ACC112 (cell line): ENCODE data around the gene TMPRSS11D.

Experiments
- H2AFZ ChIP-seq: fragments of 200-600 bp; sonication (generic); one replicate; pipeline ENCODE4 v1.6.0; 2017; ENCODE audit warnings: antibody characterized with exemption, low read length; ENCODE audit not compliant: unreplicated experiment
- H3K27ac ChIP-seq: fragments of 200-600 bp; sonication (generic); 2 replicates; pipeline ENCODE4 v1.5.1; 2014; ENCODE audit warnings: low read depth, mild to moderate bottlenecking, antibody characterized with exemption, low read length, moderate library complexity
- H3K27me3 ChIP-seq: fragments of 200-600 bp; sonication (generic); 2 replicates; pipeline ENCODE4 v1.6.1; 2014; ENCODE audit warnings: mild to moderate bottlenecking, antibody characterized with exemption, low read length, moderate library complexity, mixed read lengths; ENCODE audit not compliant: insufficient read depth
- H3K36me3 ChIP-seq: fragments of 200-600 bp; sonication (generic); 2 replicates; pipeline ENCODE4 v1.6.1; 2016; ENCODE audit warnings: mild to moderate bottlenecking, antibody characterized with exemption, low read length, moderate library complexity, mixed read lengths; ENCODE audit not compliant: insufficient read depth
- H3K4me1 ChIP-seq: fragments of 200-600 bp; sonication (generic); one replicate; pipeline ENCODE4 v1.6.1; 2016; ENCODE audit warnings: low read length, mixed read lengths; ENCODE audit not compliant: insufficient read depth, unreplicated experiment, control insufficient read depth
- H3K4me3 ChIP-seq: fragments of 200-600 bp; sonication (generic); 2 replicates; pipeline ENCODE4 v1.5.1; 2014; ENCODE audit warnings: mild to moderate bottlenecking, low read depth, low read length
- H3K79me2 ChIP-seq: fragments of 200-600 bp; sonication (generic); one replicate; pipeline ENCODE4 v1.6.0; 2016; ENCODE audit warnings: low read length; ENCODE audit not compliant: control insufficient read depth, unreplicated experiment, insufficient read depth

TMPRSS11D gene

DNA sequence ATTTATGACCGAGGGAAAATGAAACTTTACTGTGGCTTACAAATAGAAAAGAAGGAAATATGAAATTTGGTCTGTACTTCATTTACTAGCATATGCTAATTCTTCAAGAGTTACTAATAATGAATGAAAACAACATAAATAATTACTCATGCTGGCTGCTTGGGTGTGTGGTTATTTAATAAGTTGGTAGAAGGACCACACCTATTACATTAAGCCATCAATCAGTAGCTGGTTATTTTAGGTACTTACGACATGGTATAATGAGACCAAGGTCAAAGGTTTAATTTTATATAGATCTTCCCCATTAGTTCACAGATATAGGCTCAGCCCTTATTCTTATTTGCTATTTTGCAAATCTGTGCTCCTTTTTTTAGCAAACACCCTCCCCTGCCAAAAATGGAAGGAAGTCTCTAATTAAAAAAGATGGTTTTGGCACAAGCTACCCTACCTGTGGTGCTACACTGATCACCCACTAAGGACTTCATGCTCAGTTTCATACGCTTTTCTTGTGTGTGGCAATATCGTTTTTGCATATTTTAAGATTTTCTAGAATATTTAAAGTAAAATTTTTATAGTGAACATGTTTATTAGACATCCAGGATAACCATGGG lies 14.1 kb downstream of the TMPRSS11D start:
- no peak overlapping the region for H3K27ac ChIP-seq
- no peak overlapping the region for H3K4me3 ChIP-seq
- H3K4me1 ChIP-seq, result no peaks in the 10 kb centered on the region

DNA sequence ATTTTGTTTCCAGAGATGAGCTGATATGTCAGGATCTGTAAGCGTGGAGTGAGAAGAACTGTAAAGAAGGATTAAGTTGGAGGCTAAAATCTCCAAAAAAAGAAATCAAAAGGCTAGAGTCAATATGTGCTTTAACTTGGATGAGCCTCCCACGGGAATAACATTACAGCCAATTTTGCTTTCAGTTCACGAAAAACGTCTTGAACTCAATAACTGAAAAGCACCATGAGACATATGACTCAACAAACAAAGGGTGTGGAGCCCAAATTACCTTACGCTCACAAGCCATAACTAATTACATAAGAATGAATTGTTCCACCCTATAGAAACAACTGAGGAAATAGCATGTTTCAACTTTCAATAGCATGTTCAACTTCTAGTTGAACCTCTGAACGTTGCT lies 22.3 kb downstream of the TMPRSS11D start:
- no peaks in the 10 kb centered on the region for H3K79me2 ChIP-seq
- no peak overlapping the region for H3K27ac ChIP-seq
- no peaks in the 10 kb centered on the region for H3K4me1 ChIP-seq
- peak overlapping the region; percentile 38 for H3K4me3 ChIP-seq
- no peaks in the 10 kb centered on the region for H3K36me3 ChIP-seq
- H2AFZ ChIP-seq, result peak overlapping the region; percentile 5
- H3K27me3 ChIP-seq, result no peaks in the 10 kb centered on the region; the same call in 1 of the 2 replicates

More for the DNA sequence above, 14.1 kb downstream of the TMPRSS11D start:
- H3K27me3 ChIP-seq, result peaks cover 8% of the 10 kb centered on the region
- H3K79me2 ChIP-seq, result no peaks in the 10 kb centered on the region
- H3K36me3 ChIP-seq, result no peaks in the 10 kb centered on the region
- H2AFZ ChIP-seq, result no peak overlapping the region

DNA sequence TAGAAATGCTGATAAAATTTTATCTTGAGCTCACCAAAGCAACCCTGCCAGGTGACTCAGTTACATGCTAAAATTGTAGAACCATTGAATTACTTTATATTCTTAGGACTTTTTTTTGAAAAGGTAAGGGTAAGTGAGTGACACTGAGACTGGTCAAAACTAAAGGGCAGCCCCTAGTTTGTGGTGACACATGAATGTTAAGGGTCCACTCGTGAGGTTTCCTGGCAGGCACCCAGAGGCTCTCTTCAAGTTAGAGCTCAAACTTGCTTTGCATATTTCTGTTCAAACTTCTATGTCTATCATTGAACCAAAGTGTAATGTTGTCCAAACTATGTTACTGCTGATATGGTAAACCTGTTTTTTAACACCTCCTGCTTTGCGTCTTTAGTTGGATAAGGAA lies 30.5 kb downstream of the TMPRSS11D start:
- H3K27ac ChIP-seq, result no peak overlapping the region
- H3K4me3 ChIP-seq, result no peak overlapping the region
- no peak overlapping the region for H2AFZ ChIP-seq
- H3K79me2 ChIP-seq, result no peaks in the 10 kb centered on the region
- H3K4me1 ChIP-seq, result no peaks in the 10 kb centered on the region
- H3K36me3 ChIP-seq, result no peaks in the 10 kb centered on the region
- peaks cover 21% of the 10 kb centered on the region for H3K27me3 ChIP-seq

DNA sequence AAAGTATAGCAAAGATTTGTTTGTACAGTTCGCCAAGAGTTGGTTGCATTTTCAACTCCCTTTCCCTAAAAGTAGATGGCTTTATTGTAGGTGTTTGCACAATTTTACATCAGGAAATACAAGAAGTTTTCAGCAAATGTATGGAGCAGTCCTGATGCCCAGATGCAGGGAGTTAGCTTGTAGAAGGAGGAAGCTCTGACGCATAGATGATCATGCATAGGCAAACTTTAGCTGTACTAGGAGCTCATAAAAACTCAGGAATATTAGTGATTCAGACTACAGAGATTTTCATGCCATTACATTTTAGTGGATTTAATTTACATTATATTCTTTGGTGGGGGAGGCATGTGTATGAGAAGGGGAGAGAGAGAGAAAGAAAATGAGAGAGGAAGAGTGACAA lies 62.9 kb downstream of the TMPRSS11D start:
- Histone ChIP-seq H2AFZ (no peak overlapping the region), H3K4me3 (no peak overlapping the region), H3K27me3 (no peaks in the 10 kb centered on the region), H3K4me1 (no peaks in the 10 kb centered on the region), H3K79me2 (no peaks in the 10 kb centered on the region), H3K27ac (no peak overlapping the region), H3K36me3 (no peaks in the 10 kb centered on the region)

DNA sequence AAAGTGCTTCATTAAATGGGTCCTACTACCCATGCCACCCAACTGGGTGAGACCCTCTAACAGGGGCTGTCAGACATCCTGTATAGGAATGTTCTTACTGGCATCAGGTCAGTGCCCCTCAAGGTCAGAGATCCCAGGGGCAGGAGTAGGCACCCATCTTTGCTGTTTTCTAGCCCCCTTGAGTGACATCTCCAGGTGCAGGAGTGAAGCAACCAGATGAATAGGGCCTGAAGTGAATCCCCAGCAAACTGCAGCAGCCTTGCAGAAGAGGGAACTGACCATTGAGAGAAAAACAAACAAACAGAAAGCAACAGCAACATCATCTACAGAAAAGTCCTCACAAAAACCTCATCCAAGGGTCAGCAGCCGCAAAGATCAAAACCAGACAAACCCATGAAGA lies 73.8 kb downstream of the TMPRSS11D start:
- H3K27ac ChIP-seq, result no peak overlapping the region
- no peak overlapping the region for H2AFZ ChIP-seq
- H3K4me3 ChIP-seq, result no peak overlapping the region
- no peaks in the 10 kb centered on the region for H3K36me3 ChIP-seq
- no peaks in the 10 kb centered on the region for H3K4me1 ChIP-seq
- H3K27me3 ChIP-seq, result no peaks in the 10 kb centered on the region
- no peaks in the 10 kb centered on the region for H3K79me2 ChIP-seq

DNA sequence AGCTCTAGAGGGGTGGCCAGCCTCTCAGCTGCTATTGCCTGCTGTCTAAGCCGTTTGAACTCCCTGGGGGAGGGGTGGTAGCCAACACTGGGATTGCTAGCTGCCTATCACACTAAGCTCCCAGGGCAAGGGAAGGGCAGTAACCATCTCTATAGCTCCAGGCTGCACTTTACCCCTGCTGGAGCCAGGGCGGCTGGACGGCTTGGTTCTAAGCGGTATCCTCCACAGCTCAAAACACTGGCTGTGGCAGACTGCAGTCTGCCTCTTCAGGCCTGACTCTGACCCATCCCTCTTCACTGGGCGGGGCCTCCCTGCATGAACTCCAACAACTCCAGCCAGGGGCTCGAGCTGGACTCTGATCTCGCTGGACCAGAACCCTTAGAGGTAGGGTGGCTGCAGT lies 74.3 kb downstream of the TMPRSS11D start:
- no peaks in the 10 kb centered on the region for H3K79me2 ChIP-seq
- no peak overlapping the region for H3K4me3 ChIP-seq
- H3K4me1 ChIP-seq, result no peaks in the 10 kb centered on the region
- no peaks in the 10 kb centered on the region for H3K36me3 ChIP-seq
- no peak overlapping the region for H2AFZ ChIP-seq
- H3K27ac ChIP-seq, result no peak overlapping the region
- H3K27me3 ChIP-seq, result no peaks in the 10 kb centered on the region

DNA sequence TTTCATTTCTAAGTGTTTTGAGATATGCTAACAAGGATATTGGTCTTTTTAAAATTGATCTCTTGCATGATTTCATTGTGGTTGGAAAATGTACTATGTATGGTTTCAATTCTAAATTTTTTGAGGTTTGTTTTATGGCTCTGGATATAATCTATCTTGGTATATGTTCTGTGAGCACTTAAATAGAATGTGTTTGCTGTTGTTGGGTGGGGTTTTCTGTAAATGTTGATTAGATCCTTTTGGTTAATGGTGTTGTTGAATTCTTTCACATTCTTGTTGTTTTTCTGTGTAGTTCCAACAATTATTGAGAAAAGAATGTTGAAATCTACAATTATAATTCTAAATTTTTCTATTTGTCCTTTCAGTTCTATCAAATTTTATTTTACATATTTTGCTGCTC lies 87.0 kb downstream of the TMPRSS11D start:
- H3K4me1 ChIP-seq, result no peaks in the 10 kb centered on the region
- no peaks in the 10 kb centered on the region for H3K27me3 ChIP-seq
- no peak overlapping the region for H3K4me3 ChIP-seq
- no peak overlapping the region for H3K27ac ChIP-seq
- no peaks in the 10 kb centered on the region for H3K36me3 ChIP-seq
- H3K79me2 ChIP-seq, result no peaks in the 10 kb centered on the region
- H2AFZ ChIP-seq, result no peak overlapping the region

DNA sequence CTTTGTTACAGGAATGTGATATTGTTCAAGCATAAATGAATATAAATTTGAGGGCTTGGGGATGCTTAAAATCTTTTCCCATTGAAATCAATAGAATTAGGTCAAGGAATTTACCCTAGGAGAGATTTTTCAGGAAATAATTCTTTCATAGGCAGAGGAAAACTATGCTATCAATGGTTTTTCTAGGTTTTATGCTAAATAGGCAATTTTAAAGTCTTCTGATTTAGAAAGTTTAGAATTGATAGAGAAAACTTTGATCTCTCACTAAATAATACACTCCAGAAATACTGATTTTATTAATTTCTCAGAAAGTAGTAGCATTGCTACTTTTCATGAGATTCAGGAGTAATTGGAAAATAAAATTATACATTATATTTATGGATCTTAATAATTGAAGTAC lies 93.1 kb downstream of the TMPRSS11D start:
- Histone ChIP-seq H2AFZ (no peak overlapping the region), H3K79me2 (no peaks in the 10 kb centered on the region), H3K36me3 (peaks cover 4% of the 10 kb centered on the region; the same call in 1 of the 2 replicates), H3K4me1 (no peaks in the 10 kb centered on the region), H3K27ac (no peak overlapping the region), H3K4me3 (no peak overlapping the region), H3K27me3 (no peaks in the 10 kb centered on the region)

DNA sequence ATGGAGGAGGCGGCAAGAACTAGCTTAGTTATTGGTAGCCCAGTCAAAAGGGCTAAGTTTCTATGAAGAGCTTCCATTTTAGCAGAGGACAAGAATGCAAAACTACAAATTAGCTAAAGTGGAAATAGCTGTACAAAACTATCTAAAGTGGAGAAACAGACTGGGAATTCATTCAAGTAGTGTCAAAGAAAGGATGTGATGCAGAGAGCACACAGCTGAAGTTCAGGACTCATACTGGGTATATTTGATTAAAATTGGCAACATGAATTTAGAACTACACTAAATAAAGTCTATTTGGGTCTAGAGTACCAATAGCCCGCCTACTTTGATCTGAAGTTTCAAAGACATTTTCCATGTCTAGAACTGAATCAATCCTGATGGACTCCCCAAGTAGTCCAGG lies 96.5 kb downstream of the TMPRSS11D start:
- H3K79me2 ChIP-seq, result no peaks in the 10 kb centered on the region
- no peak overlapping the region for H3K4me3 ChIP-seq
- H3K27ac ChIP-seq, result no peak overlapping the region
- H3K36me3 ChIP-seq, result peaks cover 4% of the 10 kb centered on the region; the same call in 1 of the 2 replicates
- H3K4me1 ChIP-seq, result no peaks in the 10 kb centered on the region
- H3K27me3 ChIP-seq, result no peaks in the 10 kb centered on the region
- no peak overlapping the region for H2AFZ ChIP-seq

DNA sequence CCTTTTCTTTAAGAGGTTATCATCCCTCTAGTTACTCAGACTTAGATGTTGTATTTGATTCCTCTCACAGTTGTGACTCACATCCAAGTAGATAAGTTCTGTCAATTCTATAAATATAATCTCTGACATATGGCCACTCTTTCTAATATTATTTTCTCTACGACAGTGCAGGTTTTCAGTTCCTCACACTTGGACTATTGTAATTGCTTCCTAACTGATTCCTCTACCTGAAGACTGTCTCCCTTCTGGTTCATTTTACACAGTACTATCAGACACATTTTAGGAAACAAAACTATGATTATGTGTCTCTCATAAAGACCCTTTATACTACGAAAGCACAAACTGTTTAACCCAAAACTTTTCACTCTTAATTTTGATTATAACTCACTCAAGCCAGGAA lies 98.3 kb downstream of the TMPRSS11D start:
- Histone ChIP-seq H3K4me3 (no peak overlapping the region), H3K4me1 (no peaks in the 10 kb centered on the region), H2AFZ (no peak overlapping the region), H3K36me3 (no peaks in the 10 kb centered on the region), H3K27ac (peak overlapping the region; percentile 19; the same call in 1 of the 2 replicates), H3K27me3 (no peaks in the 10 kb centered on the region), H3K79me2 (no peaks in the 10 kb centered on the region)

DNA sequence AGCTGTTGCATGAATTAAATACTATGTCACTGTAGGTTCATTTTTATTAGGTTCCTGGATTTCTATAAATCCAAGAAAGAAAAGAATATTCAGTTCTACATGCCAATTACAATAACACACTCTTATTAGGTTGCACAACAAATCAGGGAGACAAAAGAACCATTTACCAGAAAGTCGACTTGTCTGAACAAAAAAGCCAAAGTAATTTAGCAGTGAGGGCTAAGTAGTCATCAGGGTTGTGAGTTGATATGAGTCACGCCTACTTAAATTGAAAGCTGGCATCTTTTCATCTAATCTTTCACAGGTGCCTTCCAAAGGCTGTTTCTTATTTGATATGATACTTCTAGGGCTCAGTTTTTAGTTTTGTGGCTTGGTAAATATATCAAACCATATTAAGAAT lies 104.2 kb downstream of the TMPRSS11D start:
- no peak overlapping the region for H3K27ac ChIP-seq
- no peaks in the 10 kb centered on the region for H3K4me1 ChIP-seq
- H3K4me3 ChIP-seq, result no peak overlapping the region
- no peak overlapping the region for H2AFZ ChIP-seq
- no peaks in the 10 kb centered on the region for H3K27me3 ChIP-seq
- H3K79me2 ChIP-seq, result no peaks in the 10 kb centered on the region
- H3K36me3 ChIP-seq, result no peaks in the 10 kb centered on the region
